Stomach smooth muscle (tissue), 2 donors: ENCODE results near the gene ZBTB47.

Experiments used
- H3K27ac ChIP-seq: one replicate; pipeline ENCODE4 v1.7.0; 2013; ENCODE audit warnings: mild to moderate bottlenecking, low read length, inconsistent platforms
- H3K27me3 ChIP-seq, 2 donors: one replicate each; pipeline ENCODE4 v1.7.0; 2013; ENCODE audit warnings: low read length in 2 of 2; ENCODE audit not compliant: insufficient read depth in 2 of 2, control insufficient read depth in 1 of 2
- H3K36me3 ChIP-seq, 2 donors: one replicate each; pipeline ENCODE4 v1.7.0; 2013; ENCODE audit warnings: low read length in 2 of 2; ENCODE audit not compliant: control insufficient read depth in 2 of 2, insufficient read depth in 2 of 2
- H3K4me1 ChIP-seq: one replicate; pipeline ENCODE4 v1.7.0; 2013; ENCODE audit warnings: low read length; ENCODE audit not compliant: control insufficient read depth, insufficient read depth
- H3K4me3 ChIP-seq, 2 donors: one replicate each; pipeline ENCODE4 v1.7.0; 2013; ENCODE audit warnings: low read length in 2 of 2
- H3K9ac ChIP-seq, 2 donors: one replicate each; pipeline ENCODE4 v1.7.0; 2013; ENCODE audit warnings: low read length in 2 of 2, mild to moderate bottlenecking in 1 of 2
- H3K9me3 ChIP-seq, 2 donors: one replicate each; pipeline ENCODE4 v1.7.0; 2013; ENCODE audit warnings: low read length in 2 of 2; ENCODE audit not compliant: control insufficient read depth in 2 of 2
- donor health status: healthy.
- donor health status: Pancreatic carcinoma.

ZBTB47 gene

DNA sequence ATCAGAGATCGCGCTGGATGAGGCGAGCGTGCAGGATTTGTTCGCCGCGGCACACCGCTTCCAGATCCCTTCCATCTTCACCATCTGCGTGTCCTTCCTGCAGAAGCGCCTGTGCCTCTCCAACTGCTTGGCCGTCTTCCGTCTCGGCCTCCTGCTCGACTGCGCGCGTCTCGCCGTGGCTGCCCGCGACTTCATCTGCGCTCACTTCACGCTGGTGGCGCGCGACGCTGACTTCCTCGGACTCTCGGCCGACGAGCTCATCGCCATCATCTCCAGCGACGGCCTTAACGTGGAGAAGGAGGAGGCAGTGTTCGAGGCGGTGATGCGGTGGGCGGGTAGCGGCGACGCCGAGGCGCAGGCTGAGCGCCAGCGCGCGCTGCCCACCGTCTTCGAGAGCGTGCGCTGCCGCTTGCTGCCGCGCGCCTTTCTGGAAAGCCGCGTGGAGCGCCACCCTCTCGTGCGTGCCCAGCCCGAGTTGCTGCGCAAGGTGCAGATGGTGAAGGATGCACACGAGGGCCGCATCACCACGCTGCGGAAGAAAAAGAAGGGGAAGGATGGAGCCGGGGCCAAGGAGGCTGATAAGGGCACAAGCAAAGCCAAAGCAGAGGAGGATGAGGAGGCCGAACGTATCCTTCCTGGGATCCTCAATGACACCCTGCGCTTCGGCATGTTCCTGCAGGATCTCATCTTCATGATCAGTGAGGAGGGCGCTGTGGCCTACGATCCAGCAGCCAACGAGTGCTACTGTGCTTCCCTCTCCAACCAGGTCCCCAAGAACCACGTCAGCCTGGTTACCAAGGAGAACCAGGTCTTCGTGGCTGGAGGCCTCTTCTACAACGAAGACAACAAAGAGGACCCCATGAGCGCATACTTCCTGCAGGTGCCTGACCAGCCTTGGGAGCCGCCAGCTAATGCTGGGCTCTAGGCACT, 32.7 kb downstream of the ZBTB47 start:
- Histone ChIP-seq H3K27me3 (peaks cover 9% of the 10 kb centered on the region in 2 donors), H3K36me3 (no peaks in the 10 kb centered on the region), H3K9me3 (no peaks in the 10 kb centered on the region), H3K4me3 (peak overlapping the region; percentile 33 to 67), H3K9ac (no peak overlapping the region), H3K27ac (no peak overlapping the region), H3K4me1 (peaks cover 24% of the 10 kb centered on the region)

DNA sequence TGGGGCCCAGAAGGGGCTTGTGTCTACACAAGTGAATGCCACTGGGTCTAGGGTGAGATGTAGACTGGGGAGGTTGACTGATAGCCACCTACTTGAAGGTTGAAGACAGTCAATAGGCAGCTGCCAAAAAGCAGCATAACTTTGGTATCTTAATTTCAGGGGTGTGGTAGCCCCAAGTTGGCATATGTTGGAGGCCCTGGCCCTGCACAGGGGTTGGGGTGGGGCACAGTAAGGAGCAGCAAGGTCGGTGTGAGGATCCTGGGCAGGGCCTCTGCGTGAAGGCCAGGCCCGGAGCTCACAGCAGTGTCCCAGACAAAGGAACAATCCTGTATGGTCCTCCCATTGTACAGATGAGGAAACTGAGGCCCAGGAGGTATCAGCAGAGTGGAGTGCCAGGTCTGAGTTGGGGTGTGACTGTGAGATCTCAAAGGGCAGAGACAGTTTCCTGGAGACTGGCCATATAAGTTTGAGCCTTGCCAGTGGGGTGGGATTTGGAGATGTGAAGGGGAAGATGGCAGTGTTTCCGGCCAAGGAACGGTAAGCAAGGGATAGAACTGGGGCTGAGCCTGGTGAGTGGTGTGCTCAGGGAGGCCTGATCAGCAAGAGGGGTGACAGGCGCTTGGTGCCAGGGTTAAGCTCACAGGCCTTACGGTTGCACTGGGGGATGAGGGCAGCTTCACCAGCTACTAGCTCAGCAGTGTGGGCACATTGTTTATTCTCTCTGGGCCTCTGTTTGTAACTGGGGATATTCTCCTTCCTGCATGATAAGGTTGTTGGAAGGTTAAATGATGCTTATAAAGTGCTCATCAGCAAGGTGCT, 33.5 kb downstream of the ZBTB47 start:
- Histone ChIP-seq H3K27ac (no peak overlapping the region), H3K4me1 (peaks cover 24% of the 10 kb centered on the region), H3K9ac (no peak overlapping the region), H3K9me3 (no peaks in the 10 kb centered on the region), H3K36me3 (no peaks in the 10 kb centered on the region), H3K27me3 (peaks cover 9% of the 10 kb centered on the region in 2 donors), H3K4me3 (no peak overlapping the region)

DNA sequence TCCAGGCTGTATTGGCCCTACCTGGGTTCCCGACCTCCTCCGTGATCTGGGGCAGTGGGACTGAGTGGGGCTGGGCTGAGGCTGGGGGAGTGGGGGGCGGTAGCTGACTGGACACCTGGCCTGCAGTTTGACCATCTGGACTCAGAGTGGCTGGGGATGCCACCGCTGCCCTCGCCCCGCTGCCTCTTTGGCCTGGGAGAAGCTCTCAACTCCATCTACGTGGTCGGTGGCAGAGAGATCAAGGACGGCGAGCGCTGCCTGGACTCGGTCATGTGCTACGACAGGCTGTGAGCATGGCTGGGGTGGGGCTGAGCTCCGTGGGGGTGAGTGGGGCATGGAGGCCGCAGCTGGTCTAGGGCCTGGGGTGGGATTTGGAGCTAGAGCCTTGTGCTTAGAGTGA, 34.5 kb downstream of the ZBTB47 start:
- Histone ChIP-seq H3K4me1 (peaks cover 24% of the 10 kb centered on the region), H3K27me3 (peaks cover 9% of the 10 kb centered on the region in 2 donors), H3K27ac (no peak overlapping the region), H3K9ac (no peak overlapping the region), H3K4me3 (no peak overlapping the region), H3K9me3 (no peaks in the 10 kb centered on the region), H3K36me3 (no peaks in the 10 kb centered on the region)

DNA sequence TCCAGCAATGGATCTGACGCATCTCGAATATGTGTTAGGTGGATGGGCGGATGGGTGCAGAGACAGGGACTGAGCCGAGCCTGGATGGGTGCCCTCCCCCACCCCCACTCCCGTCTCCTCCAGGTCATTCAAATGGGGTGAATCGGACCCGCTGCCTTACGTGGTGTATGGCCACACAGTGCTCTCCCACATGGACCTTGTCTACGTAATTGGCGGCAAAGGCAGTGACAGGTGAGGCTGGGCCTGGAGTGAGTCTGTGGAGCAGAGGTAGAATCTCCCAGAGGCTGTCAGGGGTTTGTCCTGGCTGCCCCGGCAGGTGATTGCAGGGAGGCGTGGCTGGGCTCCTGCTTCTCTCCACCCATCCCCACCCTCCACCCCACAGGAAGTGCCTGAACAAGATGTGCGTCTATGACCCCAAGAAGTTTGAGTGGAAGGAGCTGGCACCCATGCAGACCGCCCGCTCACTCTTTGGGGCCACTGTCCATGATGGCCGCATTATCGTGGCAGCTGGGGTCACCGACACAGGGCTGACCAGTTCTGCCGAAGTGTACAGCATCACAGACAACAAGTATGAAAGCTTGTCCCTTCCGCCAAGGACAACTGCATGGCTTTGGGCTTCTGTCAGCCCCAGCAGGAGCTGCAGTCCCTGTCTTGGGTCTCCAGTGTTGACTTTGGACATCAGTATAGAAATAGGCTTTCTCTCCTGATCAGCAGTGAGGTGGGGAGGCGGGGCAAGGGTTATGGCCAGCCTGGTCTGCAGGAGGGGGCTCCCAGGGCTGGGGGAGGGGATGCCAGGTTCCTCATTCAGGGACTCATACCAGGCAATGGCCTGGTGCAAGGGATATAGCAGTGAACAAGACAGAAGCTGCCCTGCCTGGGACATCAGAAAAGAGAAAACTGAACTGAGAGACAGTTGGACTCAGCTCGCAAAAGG, 35.3 kb downstream of the ZBTB47 start:
- no peak overlapping the region for H3K4me3 ChIP-seq
- H3K4me1 ChIP-seq, result peaks cover 20% of the 10 kb centered on the region
- no peak overlapping the region for H3K9ac ChIP-seq
- no peaks in the 10 kb centered on the region for H3K9me3 ChIP-seq
- no peaks in the 10 kb centered on the region for H3K36me3 ChIP-seq
- peaks cover 9% of the 10 kb centered on the region in 2 donors for H3K27me3 ChIP-seq
- no peak overlapping the region for H3K27ac ChIP-seq

DNA sequence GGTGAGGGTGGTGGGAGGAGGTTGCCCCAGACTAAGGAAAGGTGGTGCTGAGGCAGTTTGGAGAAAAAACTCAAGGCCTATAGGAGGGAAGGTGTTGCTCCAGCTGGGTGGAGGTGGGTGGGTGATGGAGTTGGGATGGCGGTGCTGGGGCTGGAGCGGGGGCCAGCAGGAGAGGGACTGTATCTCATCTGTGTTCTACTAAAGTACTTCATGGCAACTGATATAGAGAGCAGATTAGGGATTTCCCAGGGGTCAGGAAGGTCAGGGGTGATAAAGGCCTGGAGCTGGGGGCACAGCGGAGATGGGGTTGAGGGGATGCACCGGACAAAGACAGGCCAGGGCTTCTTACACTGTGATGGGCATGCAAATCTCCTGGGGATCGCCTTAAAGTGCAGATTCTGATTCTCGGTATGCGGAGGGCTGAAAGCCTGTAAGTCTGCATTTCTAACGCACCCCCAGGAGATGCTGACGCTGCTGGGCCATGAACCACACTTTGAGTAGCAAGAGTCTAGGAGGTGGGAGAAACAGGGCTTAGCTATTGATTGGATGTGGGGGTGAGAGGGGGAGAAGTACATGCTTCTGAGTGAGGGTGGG, 36.0 kb downstream of the ZBTB47 start:
- Histone ChIP-seq H3K36me3 (no peaks in the 10 kb centered on the region), H3K9ac (no peak overlapping the region), H3K4me3 (no peak overlapping the region), H3K4me1 (peaks cover 17% of the 10 kb centered on the region), H3K27me3 (peaks cover 9% of the 10 kb centered on the region in 2 donors), H3K27ac (no peak overlapping the region), H3K9me3 (no peaks in the 10 kb centered on the region)

DNA sequence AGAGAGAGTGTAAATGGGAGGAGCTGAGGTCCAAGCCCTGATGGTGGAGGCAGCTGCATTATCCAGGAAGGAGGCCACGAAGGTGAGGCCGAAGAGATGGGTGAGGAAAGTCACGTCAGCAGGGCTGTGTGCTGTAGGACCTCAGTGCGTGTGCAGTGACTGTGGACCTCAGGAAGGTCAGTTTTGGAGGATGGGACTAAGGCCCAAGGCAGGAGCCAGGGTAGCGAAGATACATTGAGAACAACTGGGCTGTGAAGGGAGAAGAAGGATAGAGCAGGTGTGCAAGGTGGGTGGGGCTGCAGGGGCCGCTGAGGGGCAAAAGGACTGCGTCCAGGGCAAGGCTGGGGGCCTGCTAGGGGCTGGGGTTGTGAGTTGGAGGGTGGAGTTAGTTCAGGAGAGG, 36.7 kb downstream of the ZBTB47 start:
- Histone ChIP-seq H3K27ac (no peak overlapping the region), H3K27me3 (peaks cover 9% of the 10 kb centered on the region in 2 donors), H3K4me3 (no peak overlapping the region), H3K9ac (no peak overlapping the region), H3K36me3 (no peaks in the 10 kb centered on the region), H3K4me1 (peaks cover 11% of the 10 kb centered on the region), H3K9me3 (no peaks in the 10 kb centered on the region)

DNA sequence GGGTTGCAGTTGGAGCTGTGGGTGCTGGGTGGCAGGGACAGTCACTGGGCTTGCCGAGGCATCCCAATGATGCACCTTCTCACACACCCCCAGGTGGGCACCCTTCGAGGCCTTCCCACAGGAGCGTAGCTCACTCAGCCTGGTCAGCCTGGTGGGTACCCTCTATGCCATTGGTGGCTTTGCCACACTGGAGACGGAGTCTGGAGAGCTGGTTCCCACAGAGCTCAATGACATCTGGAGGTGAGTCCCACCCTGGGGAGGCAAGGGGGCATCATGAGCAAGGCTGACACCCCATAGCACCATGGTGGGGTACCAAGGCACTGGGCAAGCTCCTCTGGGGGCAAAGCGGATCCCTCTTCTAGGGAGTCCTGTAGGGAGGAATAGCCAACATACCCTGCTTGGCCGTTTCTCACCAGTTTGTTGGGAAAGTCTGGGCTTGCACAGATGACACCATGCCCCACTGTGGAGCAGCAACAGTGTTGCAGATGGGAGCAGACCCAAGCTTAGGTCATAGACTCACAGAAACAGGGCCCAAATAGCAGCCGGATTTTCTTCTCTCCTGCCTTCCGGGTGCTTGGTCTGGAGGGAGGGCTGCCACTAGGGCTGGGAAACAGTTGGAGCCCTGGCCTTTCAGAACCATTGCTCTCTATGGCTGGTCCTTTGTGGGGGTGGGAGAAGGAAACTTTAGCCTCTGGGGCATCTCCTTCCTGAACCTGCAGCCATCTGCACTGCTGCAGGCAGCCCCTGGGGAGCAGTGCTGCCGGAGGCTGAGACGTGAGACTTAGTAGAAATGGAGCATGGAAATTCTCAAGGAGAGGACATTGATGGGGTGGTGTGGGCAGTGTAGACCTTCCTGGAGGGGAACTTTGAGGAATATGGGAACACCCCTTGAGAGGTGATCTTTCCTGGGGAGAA, 37.5 kb downstream of the ZBTB47 start:
- no peaks in the 10 kb centered on the region for H3K9me3 ChIP-seq
- no peak overlapping the region for H3K27ac ChIP-seq
- no peak overlapping the region for H3K4me3 ChIP-seq
- no peaks in the 10 kb centered on the region for H3K36me3 ChIP-seq
- peaks cover 3% of the 10 kb centered on the region for H3K4me1 ChIP-seq
- no peak overlapping the region for H3K9ac ChIP-seq
- H3K27me3 ChIP-seq, result peaks cover 6 to 9% of the 10 kb centered on the region in 2 donors

DNA sequence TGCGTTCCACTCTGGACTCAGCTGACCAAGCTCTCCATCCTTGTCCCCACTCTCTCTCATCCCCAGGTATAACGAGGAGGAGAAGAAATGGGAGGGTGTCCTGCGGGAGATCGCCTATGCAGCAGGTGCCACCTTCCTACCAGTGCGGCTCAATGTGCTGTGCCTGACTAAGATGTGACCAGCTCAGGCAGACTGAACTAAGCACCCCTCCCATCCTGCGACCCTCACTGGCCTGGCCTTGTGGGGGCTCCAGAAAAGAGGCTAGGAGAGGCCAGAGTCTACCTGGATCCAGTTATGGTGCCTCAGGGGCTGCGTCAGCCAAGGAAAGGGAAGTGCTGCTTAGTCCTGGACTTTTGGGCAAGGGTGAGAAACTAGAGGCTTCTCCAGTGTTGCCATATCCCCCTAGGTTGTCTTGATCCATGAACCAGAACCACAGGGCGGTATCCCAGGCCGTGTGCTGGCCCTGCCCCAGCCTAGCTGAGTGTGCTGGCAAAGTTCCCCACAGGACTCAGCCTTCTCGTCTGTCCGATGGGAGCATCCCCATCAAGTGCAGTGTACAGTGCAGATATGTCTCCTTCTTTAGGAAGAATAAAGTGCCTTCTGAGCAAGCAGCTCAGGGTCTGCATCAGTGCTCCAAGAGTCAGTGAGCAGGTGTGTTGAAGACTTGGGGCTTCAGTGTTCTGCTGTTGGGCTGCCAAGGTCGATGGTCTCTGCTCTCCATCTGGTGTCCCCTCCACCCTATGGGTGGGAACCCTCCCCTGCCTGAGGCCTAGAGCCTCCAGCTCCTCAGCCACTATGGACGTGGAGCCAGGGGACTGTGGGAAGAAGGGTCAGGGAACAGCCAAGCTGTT, 38.5 kb downstream of the ZBTB47 start:
- Histone ChIP-seq H3K9ac (no peak overlapping the region), H3K27ac (no peak overlapping the region), H3K36me3 (no peaks in the 10 kb centered on the region), H3K27me3 (no peaks in the 10 kb centered on the region), H3K4me3 (no peak overlapping the region), H3K4me1 (no peaks in the 10 kb centered on the region), H3K9me3 (no peaks in the 10 kb centered on the region)
